ENCODE measurements around the gene FGD4. TPM values are rescaled to one million over a fixed set of nuclear protein-coding genes. Genes with fewer than 3 reads are reported as not detected.
A peak's percentile ranks its signal among the peaks of the same experiment; 100 is the strongest.

FGD4 gene
- total and polyA plus RNA-seq, 8 donors: 18.6 to 38.9 (median 25.5) TPM

- DNase-seq (no peak), ATAC-seq (peak; percentile 56)
- Histone ChIP-seq H3K9me3 (no peaks in the 10 kb centered on the region), H3K4me1 (peaks cover 9 to 43% of the 10 kb centered on the region in 2 donors), H3K27ac (peak overlapping the region in 1 of 2 donors; percentile 39), H3K27me3 (no peaks in the 10 kb centered on the region), H3K36me3 (no peaks in the 10 kb centered on the region), H3K4me3 (no peak overlapping the region)
- intact Hi-C loops (cut with DNase I): no loop called here
- TF ChIP-seq, protein P1, sequence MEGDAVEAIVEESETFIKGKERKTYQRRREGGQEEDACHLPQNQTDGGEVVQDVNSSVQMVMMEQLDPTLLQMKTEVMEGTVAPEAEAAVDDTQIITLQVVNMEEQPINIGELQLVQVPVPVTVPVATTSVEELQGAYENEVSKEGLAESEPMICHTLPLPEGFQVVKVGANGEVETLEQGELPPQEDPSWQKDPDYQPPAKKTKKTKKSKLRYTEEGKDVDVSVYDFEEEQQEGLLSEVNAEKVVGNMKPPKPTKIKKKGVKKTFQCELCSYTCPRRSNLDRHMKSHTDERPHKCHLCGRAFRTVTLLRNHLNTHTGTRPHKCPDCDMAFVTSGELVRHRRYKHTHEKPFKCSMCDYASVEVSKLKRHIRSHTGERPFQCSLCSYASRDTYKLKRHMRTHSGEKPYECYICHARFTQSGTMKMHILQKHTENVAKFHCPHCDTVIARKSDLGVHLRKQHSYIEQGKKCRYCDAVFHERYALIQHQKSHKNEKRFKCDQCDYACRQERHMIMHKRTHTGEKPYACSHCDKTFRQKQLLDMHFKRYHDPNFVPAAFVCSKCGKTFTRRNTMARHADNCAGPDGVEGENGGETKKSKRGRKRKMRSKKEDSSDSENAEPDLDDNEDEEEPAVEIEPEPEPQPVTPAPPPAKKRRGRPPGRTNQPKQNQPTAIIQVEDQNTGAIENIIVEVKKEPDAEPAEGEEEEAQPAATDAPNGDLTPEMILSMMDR (IDR thresholded peaks at IDR 0.05): no peak
Measured at GRCh38 chr12:32450768-32451167, 51.4 kb downstream of the FGD4 start.

DNA sequence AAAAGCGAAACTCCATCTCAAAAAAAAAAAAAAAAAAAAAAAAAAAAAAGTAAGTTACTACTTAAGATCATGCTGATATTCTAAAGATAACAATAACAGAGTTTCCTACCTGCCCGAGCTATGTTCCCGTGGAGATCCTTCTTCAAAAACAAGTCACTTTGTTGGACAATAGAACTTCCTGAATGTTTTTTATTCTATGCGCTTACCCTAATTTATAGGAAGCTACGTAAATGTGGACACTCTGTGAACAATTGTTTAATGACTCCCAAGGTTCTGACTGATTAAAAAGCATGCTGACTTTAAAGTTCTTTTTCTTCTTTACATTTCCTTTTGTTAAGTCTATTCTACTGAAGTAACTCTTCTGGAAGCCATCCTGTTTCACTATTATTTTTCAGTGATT is 52.5 kb downstream of the FGD4 start:
- no peaks in the 10 kb centered on the region for H3K27me3 ChIP-seq
- no peaks in the 10 kb centered on the region for H3K9me3 ChIP-seq
- intact Hi-C loops (cut with DNase I): no loop called here
- peaks cover 19 to 46% of the 10 kb centered on the region in 2 donors for H3K4me1 ChIP-seq
- DNase-seq (no peak), ATAC-seq (no peak)
- TF ChIP-seq, protein P1 (IDR thresholded peaks at IDR 0.05): no peak
- H3K4me3 ChIP-seq: no peak overlapping the region
- peak overlapping the region in 1 of 2 donors; percentile 46 for H3K27ac ChIP-seq
- no peaks in the 10 kb centered on the region for H3K36me3 ChIP-seq

- H3K27ac ChIP-seq: peak overlapping the region; percentile 0 to 26
- no peaks in the 10 kb centered on the region for H3K9me3 ChIP-seq
- ATAC-seq (peak; percentile 72), DNase-seq (no peak)
- no peaks in the 10 kb centered on the region for H3K36me3 ChIP-seq
- TF ChIP-seq, protein P1 (IDR thresholded peaks at IDR 0.05): no peak
- H3K27me3 ChIP-seq: no peaks in the 10 kb centered on the region
- intact Hi-C loops (cut with DNase I): no loop called here
- peaks cover 19 to 53% of the 10 kb centered on the region in 2 donors for H3K4me1 ChIP-seq
- H3K4me3 ChIP-seq: no peak overlapping the region
Measured at GRCh38 chr12:32454075-32454474, 54.7 kb downstream of the FGD4 start.

DNA sequence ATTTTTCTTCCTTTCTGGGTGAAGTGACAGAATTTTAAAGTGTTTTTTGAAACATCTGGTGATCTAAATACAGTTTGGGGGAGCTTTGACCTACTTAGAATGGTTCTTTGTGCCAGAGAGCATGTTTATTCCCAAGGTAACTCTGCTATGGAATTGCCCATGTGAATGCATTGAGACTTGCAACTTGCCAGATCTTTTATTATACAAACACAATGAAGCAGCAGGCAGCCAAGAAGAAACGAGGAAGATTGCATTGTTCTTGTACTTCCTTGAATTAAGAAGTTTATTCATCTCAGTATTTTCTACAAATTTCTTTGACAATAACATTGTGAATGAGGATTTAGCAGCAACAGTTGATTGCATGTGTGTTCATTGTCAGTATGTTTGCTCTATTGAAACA is 55.5 kb downstream of the FGD4 start:
- TF ChIP-seq, protein P1 (IDR thresholded peaks at IDR 0.05): no peak
- no peaks in the 10 kb centered on the region for H3K36me3 ChIP-seq
- intact Hi-C loops (cut with DNase I): no loop called here
- H3K9me3 ChIP-seq: no peaks in the 10 kb centered on the region
- no peak overlapping the region for H3K4me3 ChIP-seq
- no peak for ATAC-seq
- DNase-seq: no peak
- H3K4me1 ChIP-seq: peaks cover 19 to 53% of the 10 kb centered on the region in 2 donors
- H3K27ac ChIP-seq: peak overlapping the region in 1 of 2 donors; percentile 26
- H3K27me3 ChIP-seq: no peaks in the 10 kb centered on the region

DNA sequence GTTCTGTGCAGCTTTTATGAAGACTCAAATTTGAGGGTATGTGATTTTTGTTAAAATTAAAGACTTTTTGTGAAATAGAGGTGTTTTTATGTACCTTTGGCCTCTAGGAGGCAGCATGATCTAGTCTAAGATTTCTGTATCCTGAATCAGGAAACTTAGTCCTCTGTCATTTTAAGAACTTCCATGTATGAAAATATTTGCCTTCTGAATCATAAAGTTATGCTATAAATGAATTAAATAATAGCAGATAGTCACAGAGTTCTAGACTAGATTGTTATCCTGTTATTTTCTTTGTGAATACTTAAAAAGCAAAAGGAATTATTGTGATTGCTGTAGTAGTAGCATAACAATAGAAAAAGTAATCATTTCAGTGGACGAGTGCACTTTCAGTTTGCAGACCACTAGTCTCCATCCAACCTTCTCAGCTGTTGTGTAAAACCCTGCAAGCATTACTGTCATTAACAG is 56.3 kb downstream of the FGD4 start:
- DNase-seq (peak in 2 of 4 donors; percentile 67 to 80), ATAC-seq (peak; percentile 84)
- peaks cover 19 to 51% of the 10 kb centered on the region in 2 donors for H3K4me1 ChIP-seq
- no peaks in the 10 kb centered on the region for H3K9me3 ChIP-seq
- intact Hi-C loops (cut with DNase I): no loop called here
- H3K27ac ChIP-seq: peak overlapping the region; percentile 14 to 26
- TF ChIP-seq, protein P1 (IDR thresholded peaks at IDR 0.05): peak; percentile 55 to 59
- H3K4me3 ChIP-seq: peak overlapping the region in 1 of 2 donors; percentile 20
- no peaks in the 10 kb centered on the region for H3K27me3 ChIP-seq
- H3K36me3 ChIP-seq: no peaks in the 10 kb centered on the region

Data from left lung (tissue), 10 donors.